Fibroblast of villous mesenchyme (primary cell): ENCODE results near the gene UNK. TPM values are rescaled to one million over a fixed set of nuclear protein-coding genes. Genes with fewer than 3 reads are reported as not detected.
"Not testable (repeated sequence)": the region's sequence is repeated elsewhere in the genome, so short reads cannot be mapped to it uniquely, and the experiment has no call there.

Source experiments
- DNase-seq: peaks from one replicate; pipeline ENCODE4 v3.0.0-alpha.2; 2010; ENCODE audit warnings: low read depth
- H3K4me3 ChIP-seq: 2 replicates; pipeline ENCODE4 v1.5.1; 2011; ENCODE audit warnings: low read depth, mild to moderate bottlenecking, low read length
- CTCF ChIP-seq: IDR thresholded peaks from 2 replicates; pipeline ENCODE4 v1.5.1; 2012; ENCODE audit warnings: low read depth, mild to moderate bottlenecking, low read length; ENCODE audit not compliant: insufficient read depth
- total RNA-seq: library from RNA; depleted of rRNA; stranded (reverse); fragments of >200 nt; gene quantifications from 2 replicates; pipeline ENCODE4 v1.2.3, GENCODE V29; 2012

UNK gene
- total RNA-seq, 1 donor = 19.9 TPM

- no peak overlapping the region for H3K4me3 ChIP-seq
- no peak for TF ChIP-seq CTCF
These were observed 23.9 kb downstream of the UNK start for GRCh38 chr17:75808549-75808904.

GRCh38 chr17:75808905-75809621, 24.5 kb downstream of the UNK start:
- no peak overlapping the region for H3K4me3 ChIP-seq
- DNase-seq = peak; percentile 78
- no peak for TF ChIP-seq CTCF

More at GRCh38 chr17:75808549-75808904, 23.9 kb downstream of the UNK start:
- DNase-seq = no peak

GRCh38 chr17:75809631-75810111, 25.1 kb downstream of the UNK start:
- H3K4me3 ChIP-seq = no peak overlapping the region
- no peak for DNase-seq
- TF ChIP-seq CTCF = no peak

- H3K4me3 ChIP-seq = no peak overlapping the region
- no peak for DNase-seq
- no peak for TF ChIP-seq CTCF
These were observed 25.6 kb downstream of the UNK start for GRCh38 chr17:75810216-75810615.

GRCh38 chr17:75810756-75811155, 26.1 kb downstream of the UNK start:
- H3K4me3 ChIP-seq = not testable (repeated sequence)

GRCh38 chr17:75811174-75811573, 26.6 kb downstream of the UNK start:
- TF ChIP-seq CTCF = no peak
- DNase-seq = no peak
- H3K4me3 ChIP-seq = no peak overlapping the region

More at GRCh38 chr17:75810756-75811155, 26.1 kb downstream of the UNK start:
- not testable (repeated sequence) for DNase-seq

GRCh38 chr17:75812096-75813013, 27.7 kb downstream of the UNK start:
- no peak overlapping the region for H3K4me3 ChIP-seq
- no peak for TF ChIP-seq CTCF
- no peak for DNase-seq
